Mesendoderm (in vitro differentiated cells): ENCODE data around the gene MON1A.
"Not testable (repeated sequence)": the region's sequence is repeated elsewhere in the genome, so short reads cannot be mapped to it uniquely, and the experiment has no call there.

Experiments used
- DNase-seq: peaks from one replicate; pipeline ENCODE4 v3.0.0; 2013
- H2AK5ac ChIP-seq: 2 replicates; pipeline ENCODE4 v1.6.1; 2013; ENCODE audit warnings: low read length, inconsistent platforms
- H2BK120ac ChIP-seq: 2 replicates; pipeline ENCODE4 v1.6.1; 2013; ENCODE audit warnings: low read depth, mild to moderate bottlenecking, low read length, moderate library complexity, mixed read lengths
- H2BK15ac ChIP-seq: replicated peaks from 2 replicates; pipeline ENCODE4 v1.6.1; 2013; ENCODE audit warnings: low read depth, mild to moderate bottlenecking, moderate library complexity
- H2BK5ac ChIP-seq: 2 replicates; pipeline ENCODE4 v1.6.1; 2013; ENCODE audit warnings: low read length, inconsistent platforms
- H3K18ac ChIP-seq: 2 replicates; pipeline ENCODE4 v1.6.1; 2013; ENCODE audit warnings: mild to moderate bottlenecking, low read length, mixed read lengths
- H3K23ac ChIP-seq: one replicate; pipeline ENCODE4 v1.6.1; 2013; ENCODE audit warnings: low read length
- H3K27ac ChIP-seq: 2 replicates; pipeline ENCODE4 v1.5.1; 2013; ENCODE audit warnings: low read depth, mild to moderate bottlenecking, inconsistent platforms, low read length, moderate library complexity
- H3K27me3 ChIP-seq: 2 replicates; pipeline ENCODE4 v1.6.1; 2013; ENCODE audit warnings: low read length, control low read depth, mild to moderate bottlenecking, inconsistent platforms; ENCODE audit not compliant: insufficient read depth, poor library complexity
- H3K36me3 ChIP-seq: 2 replicates; pipeline ENCODE4 v1.6.1; 2013; ENCODE audit warnings: low read length, inconsistent platforms; ENCODE audit not compliant: control insufficient read depth, insufficient read depth
- H3K4ac ChIP-seq: one replicate; pipeline ENCODE4 v1.6.1; 2013; ENCODE audit warnings: low read depth, mild to moderate bottlenecking, low read length, moderate library complexity
- H3K4me1 ChIP-seq: 2 replicates; pipeline ENCODE4 v1.6.1; 2013; ENCODE audit warnings: low read depth, low read length, inconsistent platforms; ENCODE audit not compliant: control insufficient read depth
- H3K4me2 ChIP-seq: 2 replicates; pipeline ENCODE4 v1.6.1; 2013; ENCODE audit warnings: low read length
- H3K4me3 ChIP-seq: 2 replicates; pipeline ENCODE4 v1.5.1; 2013; ENCODE audit warnings: mild to moderate bottlenecking, low read length
- H3K56ac ChIP-seq: one replicate; pipeline ENCODE4 v1.6.1; 2013; ENCODE audit warnings: low read length
- H3K79me1 ChIP-seq: 2 replicates; pipeline ENCODE4 v1.6.1; 2013; ENCODE audit warnings: low read length, inconsistent platforms
- H3K79me2 ChIP-seq: 2 replicates; pipeline ENCODE4 v1.6.1; 2013; ENCODE audit warnings: mild to moderate bottlenecking, low read length; ENCODE audit not compliant: control insufficient read depth, insufficient read depth
- H3K9ac ChIP-seq: 2 replicates; pipeline ENCODE4 v1.6.1; 2013; ENCODE audit warnings: low read length, inconsistent platforms
- H4K5ac ChIP-seq: one replicate; pipeline ENCODE4 v1.6.1; 2013; ENCODE audit warnings: low read length
- H4K8ac ChIP-seq: one replicate; pipeline ENCODE4 v1.6.1; 2013; ENCODE audit warnings: low read depth, mild to moderate bottlenecking, control low read depth, low read length, moderate library complexity
- WGBS: extraction: QIAGEN DNeasy Blood & Tissue Kit; methylation state at CpG from one replicate; pipeline ENCODE4 v1.1.7; 2013; ENCODE audit warnings: low lambda C conversion rate, missing lambda C conversion rate; ENCODE audit not compliant: insufficient coverage; ENCODE audit errors: extremely low coverage; 5-methylcytosine and 5-hydroxymethylcytosine counted together

Gene MON1A

GRCh38 chr3:49939858-49940666 is 10.5 kb upstream of the MON1A start, which contains the start of gene RBM6:
Gene RBM6, plus strand, starts transcription at chr3:49940150. Its CDS starts 22,492 bp downstream, at chr3:49962642.
- Histone ChIP-seq H3K56ac (peak within 1 kb of the TSS; percentile 99), H4K8ac (no peak within 1 kb of the TSS), H3K79me1 (peaks cover 4% of the 10 kb centered on the region), H2BK5ac (peak within 1 kb of the TSS; percentile 78), H3K4me1 (peaks cover 5% of the 10 kb centered on the region), H2BK15ac (no peak within 1 kb of the TSS), H2AK5ac (no peak within 1 kb of the TSS), H2BK120ac (no peak within 1 kb of the TSS), H3K9ac (peak within 1 kb of the TSS; percentile 99), H3K23ac (peak within 1 kb of the TSS; percentile 100), H3K36me3 (no peaks in the 10 kb centered on the region), H3K4ac (peak within 1 kb of the TSS; percentile 64), H3K79me2 (peaks cover 34% of the 10 kb centered on the region), H3K27me3 (no peaks in the 10 kb centered on the region), H3K4me2 (peak within 1 kb of the TSS; percentile 94), H3K27ac (peak within 1 kb of the TSS; percentile 94), H3K18ac (peak within 1 kb of the TSS; percentile 57), H4K5ac (no peak within 1 kb of the TSS), H3K4me3 (peak within 1 kb of the TSS; percentile 100)
- peak; percentile 99 for DNase-seq
- WGBS = no CpG with 5 or more reads among the region's 74 CpGs

DNA sequence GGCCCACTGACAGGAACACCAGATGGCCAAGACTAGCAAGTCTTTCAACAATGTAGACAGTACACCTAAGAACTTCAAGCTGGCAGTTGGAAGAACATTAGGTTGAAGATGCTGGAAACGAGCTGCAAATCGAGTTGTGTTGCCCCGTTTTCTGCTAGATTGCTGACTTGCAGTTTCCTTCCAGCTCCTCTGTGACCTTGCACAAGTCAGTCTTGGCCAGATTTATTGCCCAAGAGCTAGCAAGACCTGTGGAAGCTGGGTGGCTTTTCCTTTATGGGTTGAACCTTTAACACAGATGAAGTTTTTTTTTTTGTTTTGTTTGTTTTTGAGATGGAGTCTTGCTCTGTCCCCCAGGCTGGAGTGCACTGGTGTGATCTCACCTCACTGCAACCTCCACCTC is 7.5 kb upstream of the MON1A start:
- Histone ChIP-seq H3K4me2 (no peak overlapping the region), H4K8ac (no peak overlapping the region), H3K18ac (no peak overlapping the region), H3K56ac (no peak overlapping the region), H3K4ac (no peak overlapping the region), H3K9ac (no peak overlapping the region), H3K27me3 (no peaks in the 10 kb centered on the region), H2AK5ac (no peak overlapping the region), H3K4me3 (no peak overlapping the region), H4K5ac (no peak overlapping the region), H2BK5ac (no peak overlapping the region), H3K79me2 (peaks cover 15% of the 10 kb centered on the region), H3K79me1 (peaks cover 4% of the 10 kb centered on the region), H3K4me1 (peaks cover 5% of the 10 kb centered on the region), H2BK120ac (no peak overlapping the region), H3K27ac (no peak overlapping the region), H3K23ac (no peak overlapping the region), H2BK15ac (no peak overlapping the region), H3K36me3 (no peaks in the 10 kb centered on the region)
- DNase-seq = no peak
- WGBS = no CpG with 5 or more reads among the region's 3 CpGs

DNA sequence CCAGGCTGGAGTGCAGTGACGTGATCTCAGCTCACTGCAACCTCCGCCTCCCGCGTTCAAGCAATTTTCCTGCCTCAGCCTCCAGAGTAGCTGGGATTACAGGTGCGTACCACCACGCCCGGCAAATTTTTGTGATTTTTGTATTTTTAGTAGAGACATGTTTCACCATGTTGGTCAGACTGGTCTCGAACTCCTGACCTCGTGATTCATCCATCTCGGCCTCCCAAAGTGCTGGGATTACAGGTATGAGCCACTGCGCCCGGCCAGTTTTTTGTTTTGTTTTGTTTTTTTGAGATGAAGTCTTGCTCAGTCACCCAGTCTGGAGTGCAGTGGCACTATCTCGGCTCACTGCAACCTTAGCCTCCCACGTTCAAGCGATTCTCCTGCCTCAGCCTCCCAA is 2.7 kb upstream of the MON1A start:
- H2BK5ac ChIP-seq, H3K4me2 ChIP-seq, H2AK5ac ChIP-seq, H3K56ac ChIP-seq, H3K4ac ChIP-seq, H2BK15ac ChIP-seq, H3K18ac ChIP-seq, H4K8ac ChIP-seq, H3K9ac ChIP-seq, H3K27me3 ChIP-seq, H3K79me2 ChIP-seq, H2BK120ac ChIP-seq, DNase-seq, H3K23ac ChIP-seq, H3K79me1 ChIP-seq, H3K4me3 ChIP-seq, H3K27ac ChIP-seq, H3K4me1 ChIP-seq, H4K5ac ChIP-seq, H3K36me3 ChIP-seq: not testable (repeated sequence)
- no CpG with 5 or more reads among the region's 15 CpGs for WGBS

DNA sequence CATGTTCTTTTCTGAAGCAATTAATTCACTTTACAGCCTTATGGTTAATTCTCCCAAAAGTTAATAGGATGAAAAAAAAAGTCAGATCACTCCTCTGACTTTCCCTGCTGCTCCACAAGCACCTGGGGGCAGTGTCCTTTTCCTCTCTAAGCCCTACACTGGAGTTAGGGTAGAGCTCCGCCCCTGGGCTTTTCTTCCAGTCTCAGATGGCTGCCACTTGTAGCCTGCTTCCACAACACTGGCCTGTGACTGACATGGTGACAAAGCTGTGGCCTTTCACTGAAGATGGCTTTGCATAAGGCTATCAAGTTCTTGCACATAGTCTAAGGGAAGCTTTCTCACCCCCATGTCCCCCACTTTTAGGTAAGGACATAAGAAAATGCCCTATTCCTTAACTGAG is 1.3 kb upstream of the MON1A start:
- no peaks in the 10 kb centered on the region for H3K27me3 ChIP-seq
- no peak overlapping the region for H3K23ac ChIP-seq
- peak; percentile 93 for DNase-seq

DNA sequence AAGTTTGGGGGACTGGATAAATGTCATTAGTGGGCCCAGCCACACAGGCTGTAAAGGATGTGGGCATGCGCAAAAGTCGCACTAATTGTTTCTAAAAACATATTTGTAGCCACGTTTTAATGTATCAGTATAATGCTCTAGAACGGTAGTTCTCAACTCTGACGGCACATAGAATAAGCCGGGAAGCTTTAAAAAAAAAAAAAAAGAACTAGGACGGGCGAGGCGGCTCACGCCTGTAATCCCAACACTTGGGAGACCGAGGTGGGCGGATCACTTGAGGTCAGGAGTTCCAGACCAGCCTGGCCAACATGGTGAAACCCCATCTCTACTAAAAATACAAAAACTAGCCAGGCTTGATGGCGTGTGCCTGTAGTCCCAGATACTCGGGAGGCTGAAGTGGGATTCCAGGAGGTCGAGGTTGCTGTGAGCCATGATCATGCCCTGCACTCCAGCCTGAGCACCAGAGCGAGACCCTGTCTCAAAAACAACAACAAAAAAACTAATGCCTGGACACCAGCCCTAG is 618 bp upstream of the MON1A start:
- Histone ChIP-seq H2BK120ac (no peak overlapping the region), H3K4ac (peak overlapping the region; percentile 6), H3K9ac (peak overlapping the region; percentile 64), H2BK15ac (no peak overlapping the region), H3K18ac (peak overlapping the region; percentile 15), H4K8ac (no peak overlapping the region), H3K79me2 (no peaks in the 10 kb centered on the region), H3K27me3 (no peaks in the 10 kb centered on the region), H3K79me1 (no peaks in the 10 kb centered on the region), H2BK5ac (no peak overlapping the region), H3K4me1 (peaks cover 4% of the 10 kb centered on the region), H3K56ac (peak overlapping the region; percentile 82), H3K23ac (no peak overlapping the region), H3K27ac (peak overlapping the region; percentile 35), H4K5ac (no peak overlapping the region), H3K4me2 (peak overlapping the region; percentile 50), H3K4me3 (no peak overlapping the region), H2AK5ac (no peak overlapping the region), H3K36me3 (no peaks in the 10 kb centered on the region)
- peak; percentile 34 for DNase-seq
- WGBS = no CpG with 5 or more reads among the region's 16 CpGs

More for the DNA sequence above, 1.3 kb upstream of the MON1A start:
- H3K4me1 ChIP-seq = peaks cover 4% of the 10 kb centered on the region
- no peaks in the 10 kb centered on the region for H3K36me3 ChIP-seq
- H3K4ac ChIP-seq = no peak overlapping the region
- no peak overlapping the region for H2BK5ac ChIP-seq
- no peak overlapping the region for H2BK120ac ChIP-seq
- H3K56ac ChIP-seq = no peak overlapping the region
- no peak overlapping the region for H2BK15ac ChIP-seq
- H4K8ac ChIP-seq = no peak overlapping the region
- H4K5ac ChIP-seq = no peak overlapping the region
- WGBS = no CpG with 5 or more reads among the region's 1 CpG
- no peak overlapping the region for H2AK5ac ChIP-seq
- H3K9ac ChIP-seq = no peak overlapping the region
- H3K79me1 ChIP-seq = no peaks in the 10 kb centered on the region
- no peak overlapping the region for H3K27ac ChIP-seq
- no peak overlapping the region for H3K4me2 ChIP-seq
- H3K4me3 ChIP-seq = no peak overlapping the region
- no peaks in the 10 kb centered on the region for H3K79me2 ChIP-seq
- no peak overlapping the region for H3K18ac ChIP-seq
